Stimulated activated CD4-positive, alpha-beta T cell treated with anti-CD3 and anti-CD28 coated beads, Interleukin-15, amount 100 ng/mL, for 1 hour (primary cell): ENCODE results near the gene CRYBA1.
"Not testable (repeated sequence)": the region's sequence is repeated elsewhere in the genome, so short reads cannot be mapped to it uniquely, and the experiment has no call there.

ENCODE experiments used
- DNase-seq, 2 donors: peaks; one replicate each; pipeline ENCODE4 v3.0.0-alpha.2; 2020; ENCODE audit warnings: low read depth in 1 of 2, low spot score in 1 of 2

The CRYBA1 gene

DNA sequence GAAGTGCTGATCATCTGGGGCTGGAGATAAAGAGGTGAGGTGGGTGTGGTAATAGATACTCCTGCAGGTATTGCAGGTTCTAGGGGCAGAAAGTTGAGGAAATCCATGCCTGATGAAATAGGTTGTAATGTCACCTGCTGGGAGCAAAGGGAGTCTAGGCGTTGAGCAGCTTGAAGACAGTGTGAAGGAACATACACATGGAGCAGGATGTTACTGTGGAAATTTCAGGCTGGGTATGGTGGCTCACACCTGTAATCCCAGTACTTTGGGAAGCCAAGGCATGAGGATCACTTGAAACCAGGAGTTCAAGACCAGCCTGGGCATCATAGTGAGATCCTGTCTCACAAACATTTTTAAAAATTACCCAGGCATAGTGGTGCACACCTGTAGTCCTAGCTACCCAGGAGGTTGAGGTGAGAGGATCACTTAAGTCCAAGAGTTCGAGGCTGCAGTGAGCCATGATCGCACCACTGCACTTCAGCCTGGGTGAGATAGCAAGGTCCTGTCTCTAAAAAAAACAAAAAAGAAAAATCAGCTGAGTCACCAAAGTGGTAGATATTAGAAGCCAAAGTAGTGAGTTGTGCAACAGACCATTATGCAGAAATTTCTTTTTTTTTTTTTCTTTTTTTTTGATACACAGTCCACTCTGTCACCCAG is 9.1 kb upstream of the CRYBA1 start:
- DNase-seq: no peak

DNA sequence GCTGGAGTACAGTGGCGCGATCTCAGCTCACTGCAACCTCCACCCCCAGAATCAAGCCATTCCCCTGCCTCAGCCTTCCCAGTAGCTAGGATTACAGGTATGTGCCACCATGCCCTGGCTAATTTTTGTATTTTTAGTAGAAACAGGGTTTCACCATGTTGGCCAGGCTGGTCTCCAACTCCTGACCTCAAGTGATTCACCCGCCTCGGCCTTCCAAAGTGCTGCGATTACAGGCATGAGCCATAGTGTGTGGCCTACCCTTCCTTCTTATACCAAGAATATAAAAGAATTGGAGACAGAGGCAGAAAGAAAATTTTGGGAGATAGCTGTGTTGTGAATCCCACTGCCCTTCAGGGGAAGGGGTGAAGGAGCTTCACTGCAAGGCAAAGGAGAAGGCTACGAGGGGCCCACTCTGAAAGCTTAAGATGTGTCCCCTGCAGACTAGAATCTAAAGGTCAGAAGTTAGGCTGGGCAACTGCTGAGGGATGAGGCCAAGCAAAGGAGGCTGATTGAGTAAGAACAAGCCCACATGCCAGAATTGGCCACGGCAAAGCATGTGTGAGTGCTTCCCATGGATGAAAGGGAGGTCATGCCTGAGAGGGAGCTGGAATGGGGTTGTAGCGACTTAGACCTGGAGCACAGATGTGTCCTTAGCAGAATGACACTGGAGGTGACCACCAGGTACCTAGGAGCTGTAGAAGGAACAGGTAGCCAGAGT is 8.4 kb upstream of the CRYBA1 start:
- no peak for DNase-seq

DNA sequence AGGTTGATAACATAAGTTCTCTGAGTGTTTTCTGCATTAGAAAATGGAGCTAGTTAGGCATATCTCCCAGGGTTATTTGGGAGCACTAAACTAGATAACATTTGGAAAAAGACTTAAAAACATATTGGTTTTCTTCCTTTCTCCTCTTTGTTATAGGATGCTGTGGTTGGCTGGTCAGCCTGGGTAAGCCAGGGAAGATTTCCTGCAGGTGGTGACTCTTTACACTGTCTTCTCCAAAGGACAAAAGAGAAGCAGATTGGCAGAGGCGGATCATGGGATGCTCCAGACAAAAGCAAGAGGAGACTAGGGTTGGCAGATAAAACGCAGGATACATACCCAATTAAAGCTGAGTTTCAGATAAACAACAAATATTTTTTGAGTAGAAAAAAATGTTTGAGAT is 6.2 kb upstream of the CRYBA1 start:
- DNase-seq: no peak

DNA sequence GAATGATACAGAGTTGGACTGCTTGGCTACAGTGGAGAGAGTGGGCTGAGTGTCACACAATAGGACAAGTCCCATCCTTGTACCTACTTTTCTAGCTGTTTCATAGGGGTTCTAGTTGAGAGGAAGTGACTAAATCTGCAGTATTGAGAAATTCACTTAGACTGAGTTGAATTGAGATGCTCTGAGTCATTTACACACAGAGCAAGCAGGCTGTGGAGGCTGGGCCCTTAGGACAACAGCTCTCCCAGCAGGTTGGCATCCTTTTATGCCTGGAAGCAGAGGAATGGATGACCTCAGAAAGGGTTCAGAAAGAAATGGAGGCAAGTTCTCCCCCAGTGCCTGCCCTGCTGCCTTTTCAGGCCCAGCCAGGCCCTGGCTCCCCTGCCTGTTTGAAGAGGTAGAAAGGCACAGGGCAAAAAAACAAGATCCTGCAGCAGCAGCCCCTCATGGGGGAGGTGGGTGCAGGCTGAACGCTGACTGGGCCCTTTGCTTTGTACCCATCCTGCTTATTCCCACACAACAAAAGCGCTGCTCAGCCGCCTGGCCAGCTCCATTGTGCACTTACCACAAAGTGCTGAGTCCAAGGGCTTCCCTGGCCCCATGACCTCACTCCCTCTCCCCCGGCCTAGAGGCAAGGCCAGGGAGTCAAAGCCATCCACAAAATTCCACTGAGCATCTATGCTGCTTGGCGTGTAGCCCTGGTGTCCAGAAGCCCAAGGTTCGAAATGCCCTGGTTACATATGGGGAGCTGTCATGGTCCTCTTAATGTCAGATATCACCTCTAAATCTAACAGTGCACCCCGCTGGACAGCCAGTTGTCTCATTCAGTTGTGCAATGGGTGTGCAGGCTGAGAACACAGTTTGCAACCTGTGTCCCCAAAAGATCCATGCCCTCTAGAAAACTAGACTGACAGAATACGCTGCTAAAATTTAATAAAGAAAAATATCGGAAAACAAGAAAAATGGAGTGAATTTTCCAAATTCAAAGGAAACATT is 5.4 kb upstream of the CRYBA1 start:
- DNase-seq: no peak

DNA sequence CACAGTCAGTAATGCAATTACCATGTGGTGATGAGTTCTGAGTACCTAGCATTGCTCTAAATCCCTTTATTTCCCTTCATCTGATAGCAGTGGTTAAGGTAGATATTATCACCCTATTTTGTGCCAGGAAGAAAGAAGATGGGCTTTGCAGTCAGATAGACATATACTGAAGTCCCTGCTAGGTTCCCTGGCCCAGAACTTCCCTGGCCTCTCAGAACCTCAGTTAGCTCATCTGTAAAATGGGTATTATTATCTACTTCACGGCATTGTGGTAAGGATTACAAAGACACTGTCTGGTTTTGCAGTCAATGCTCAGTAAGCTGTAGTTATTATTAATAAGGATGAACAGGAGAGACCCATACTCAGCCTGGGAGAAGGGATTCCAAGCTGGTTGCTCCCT is 4.6 kb upstream of the CRYBA1 start:
- no peak for DNase-seq

DNA sequence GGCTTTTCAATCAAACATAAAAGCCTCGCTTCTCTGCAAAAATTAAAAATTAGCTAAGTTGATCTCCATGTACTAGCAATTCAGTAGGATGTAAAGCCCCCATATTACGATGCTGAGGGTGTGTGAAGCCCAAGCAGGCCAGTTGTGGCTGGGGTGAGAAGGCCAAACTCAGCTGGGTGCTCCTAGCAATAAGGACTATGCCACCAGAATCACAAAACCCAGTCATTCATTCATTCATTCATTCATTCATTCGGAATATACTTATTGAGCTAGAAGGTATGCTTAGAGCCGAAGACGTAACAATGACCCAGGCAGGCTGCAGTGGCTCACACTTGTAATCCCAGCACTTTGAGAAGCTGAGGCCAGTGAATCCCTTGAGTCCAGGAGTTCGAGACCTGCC is 3.9 kb upstream of the CRYBA1 start:
- no peak for DNase-seq

DNA sequence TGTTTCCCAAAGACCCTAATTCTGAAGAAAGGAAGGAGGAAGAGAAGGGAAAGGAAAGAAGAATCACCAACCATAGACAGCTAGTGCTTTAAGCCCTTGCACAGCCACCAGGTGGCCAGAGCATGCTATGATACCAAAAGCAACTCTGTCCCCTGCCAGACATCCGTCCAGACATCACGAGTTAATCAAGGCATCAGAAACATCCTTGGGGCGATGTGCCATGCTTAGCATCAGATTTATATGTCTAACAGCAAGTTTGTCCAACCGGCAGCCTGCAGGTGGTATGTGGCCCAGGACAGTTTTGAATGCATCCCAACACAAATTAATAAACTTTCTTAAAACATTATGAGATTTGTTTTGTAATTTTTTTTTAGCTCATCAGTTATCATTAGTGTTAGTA is 2.9 kb upstream of the CRYBA1 start:
- no peak for DNase-seq

- DNase-seq: no peak
Measured at GRCh38 chr17:29245401-29245800, 1.3 kb upstream of the CRYBA1 start.

GRCh38 chr17:29247219-29247618 is 560 bp downstream of the CRYBA1 start:
- no peak for DNase-seq

DNA sequence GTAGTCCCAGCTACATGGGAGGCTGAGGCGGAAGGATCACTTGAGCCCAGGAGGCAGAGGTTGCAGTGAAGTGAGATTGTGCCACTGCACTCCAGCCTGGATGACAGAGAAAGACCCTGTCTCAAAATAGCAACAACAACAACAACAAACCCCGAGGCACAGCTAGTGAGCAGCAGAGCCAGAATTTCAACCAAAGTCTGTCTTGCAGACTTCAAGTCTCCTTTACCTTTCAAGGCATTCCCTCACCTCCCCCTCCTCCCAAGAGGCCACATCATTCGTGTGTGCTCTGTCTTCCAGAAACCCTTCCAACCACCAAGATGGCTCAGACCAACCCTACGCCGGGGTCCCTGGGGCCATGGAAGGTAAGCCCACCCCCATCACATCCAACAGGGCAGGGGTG is 2.2 kb downstream of the CRYBA1 start:
- DNase-seq: no peak

GRCh38 chr17:29250666-29251065 is 4.0 kb downstream of the CRYBA1 start:
- DNase-seq: no peak

GRCh38 chr17:29251184-29251583 is 4.5 kb downstream of the CRYBA1 start:
- DNase-seq: no peak

DNA sequence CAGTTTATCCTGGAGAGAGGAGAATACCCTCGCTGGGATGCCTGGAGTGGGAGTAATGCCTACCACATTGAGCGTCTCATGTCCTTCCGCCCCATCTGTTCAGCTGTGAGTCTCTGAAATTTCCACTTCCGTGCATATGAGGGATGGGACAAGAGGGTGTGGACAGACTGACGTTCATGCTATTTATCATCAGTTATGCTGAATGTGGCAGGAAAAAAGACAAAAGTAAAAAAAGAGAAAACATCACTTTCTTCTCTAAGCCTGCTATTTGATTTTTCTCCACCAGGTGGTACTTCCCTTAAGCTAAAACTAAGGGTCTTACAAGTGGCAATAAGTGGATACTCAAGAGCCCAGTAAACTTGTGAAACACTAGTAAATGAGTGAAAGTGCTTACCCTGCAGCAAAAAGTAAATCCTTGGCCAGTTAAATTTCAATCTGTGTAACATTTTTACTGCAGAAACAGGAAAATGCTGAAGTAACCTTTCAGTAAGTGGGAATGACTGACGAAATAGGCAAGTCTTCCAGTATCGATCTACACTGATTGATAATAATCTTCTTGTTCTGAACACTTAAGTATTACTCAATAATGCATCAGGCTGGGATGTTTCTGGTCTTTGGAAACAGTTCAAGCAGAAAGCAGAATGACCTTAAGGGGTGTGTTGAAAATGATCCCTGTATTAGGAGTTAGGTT is 5.6 kb downstream of the CRYBA1 start:
- DNase-seq: no peak

- DNase-seq: no peak
Measured at GRCh38 chr17:29253037-29253436, 6.4 kb downstream of the CRYBA1 start.

- DNase-seq: no peak
Measured at GRCh38 chr17:29255926-29256522, 9.4 kb downstream of the CRYBA1 start.

DNA sequence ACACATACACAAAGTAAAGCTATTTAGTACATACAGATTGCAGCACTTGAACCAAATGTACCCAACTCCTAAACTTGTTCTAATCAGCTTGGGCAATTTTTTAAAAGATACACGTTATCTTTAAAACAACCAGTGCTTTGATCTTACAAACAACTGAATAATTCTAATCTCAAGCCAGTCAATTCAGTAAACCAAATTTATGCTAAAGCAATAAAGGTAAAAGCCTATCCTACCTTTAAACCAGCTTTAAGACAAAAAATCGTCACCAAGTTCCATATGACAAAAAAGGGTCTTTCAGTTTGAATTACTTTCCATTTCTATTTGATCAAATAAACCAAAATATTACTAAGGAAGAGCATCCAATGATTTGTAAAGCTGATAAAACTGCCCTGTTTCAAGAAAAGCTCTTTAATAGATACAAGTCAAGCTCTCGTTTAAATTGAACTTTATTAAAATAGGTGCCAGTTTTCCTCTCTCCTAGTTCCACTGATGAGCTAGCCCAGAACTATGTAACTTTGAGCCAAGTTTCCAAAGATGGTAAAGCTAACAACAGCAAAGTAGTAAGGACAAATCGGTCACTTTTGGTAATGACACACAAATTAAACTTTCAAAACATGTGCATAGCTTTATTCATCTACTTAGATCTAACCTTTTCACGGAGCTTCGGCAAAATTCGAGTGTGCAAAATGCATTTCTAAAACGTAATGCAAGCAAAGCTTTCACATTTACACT is 10.2 kb downstream of the CRYBA1 start:
- no peak for DNase-seq

- no peak for DNase-seq
Measured at GRCh38 chr17:29257756-29258155, 11.1 kb downstream of the CRYBA1 start.

- no peak for DNase-seq
Measured at GRCh38 chr17:29263916-29264315, 17.3 kb downstream of the CRYBA1 start.

GRCh38 chr17:29271980-29272379 is 25.3 kb downstream of the CRYBA1 start:
- not testable (repeated sequence) for DNase-seq

- DNase-seq: no peak
Measured at GRCh38 chr17:29273924-29274323, 27.3 kb downstream of the CRYBA1 start.
